HUDEP-2 (cell line): Measurements from ENCODE around the gene PARVB.

Source experiments
- DNase-seq, 76 experiments: peaks; one replicate each; lab custom pipeline; 2025; ENCODE audit not compliant: unreplicated experiment in 76 of 76; lab: John Stamatoyannopoulos, UW

PARVB gene

GRCh38 chr22:44084044-44084772 is 60.1 kb downstream of the PARVB start:
- DNase-seq, result no peak

DNA sequence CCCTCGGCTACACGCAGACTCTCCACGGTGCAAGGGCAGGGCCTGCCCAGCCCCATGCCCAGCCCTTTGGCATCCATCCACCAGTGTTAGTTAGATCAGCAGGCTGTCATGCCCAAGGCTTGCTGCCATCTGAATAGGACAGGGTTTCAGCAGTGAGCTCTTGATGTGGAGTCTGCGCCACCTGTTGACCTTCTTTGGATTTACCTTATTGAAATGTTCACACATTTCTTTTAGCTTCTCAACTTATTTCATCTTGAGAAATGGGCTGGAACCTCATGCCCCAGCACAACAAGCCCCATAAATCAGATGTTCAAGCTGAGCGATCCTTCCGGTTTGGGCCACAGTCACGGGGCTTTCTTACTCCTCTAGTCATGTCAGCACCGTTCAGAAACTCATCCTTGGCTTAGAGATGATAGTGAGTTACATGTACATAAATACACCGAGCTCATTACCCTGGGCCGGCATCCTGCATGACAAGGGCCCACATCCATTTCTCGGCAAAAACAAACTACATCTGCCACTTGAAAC is 61.7 kb downstream of the PARVB start:
- DNase-seq, result peak in 74 of 76 experiments; percentile 12 to 91 (median 83)

GRCh38 chr22:44086271-44087088 is 62.4 kb downstream of the PARVB start:
- DNase-seq, result no peak

GRCh38 chr22:44087089-44087430 is 63.0 kb downstream of the PARVB start:
- no peak for DNase-seq

- no peak for DNase-seq
Observed at GRCh38 chr22:44088976-44089570, 65.0 kb downstream of the PARVB start.

GRCh38 chr22:44089717-44090570 is 65.8 kb downstream of the PARVB start:
- DNase-seq, result no peak

DNA sequence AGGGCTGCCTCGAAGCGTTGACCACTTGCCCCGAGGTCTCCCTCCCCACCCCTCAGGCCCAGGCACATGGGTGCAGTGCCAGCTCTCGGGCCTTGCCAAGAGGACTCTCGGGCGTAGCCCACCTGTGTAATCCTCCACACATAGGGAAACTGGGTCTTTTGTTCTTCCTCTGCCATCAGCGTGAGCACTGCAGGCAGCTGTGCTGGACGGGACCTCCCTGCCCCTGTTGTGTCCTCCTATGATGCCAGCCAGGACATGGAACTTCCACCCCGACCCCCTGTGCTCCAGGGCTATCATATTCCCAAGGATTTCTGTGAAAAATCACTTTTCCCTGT is 66.4 kb downstream of the PARVB start:
- no peak for DNase-seq

DNA sequence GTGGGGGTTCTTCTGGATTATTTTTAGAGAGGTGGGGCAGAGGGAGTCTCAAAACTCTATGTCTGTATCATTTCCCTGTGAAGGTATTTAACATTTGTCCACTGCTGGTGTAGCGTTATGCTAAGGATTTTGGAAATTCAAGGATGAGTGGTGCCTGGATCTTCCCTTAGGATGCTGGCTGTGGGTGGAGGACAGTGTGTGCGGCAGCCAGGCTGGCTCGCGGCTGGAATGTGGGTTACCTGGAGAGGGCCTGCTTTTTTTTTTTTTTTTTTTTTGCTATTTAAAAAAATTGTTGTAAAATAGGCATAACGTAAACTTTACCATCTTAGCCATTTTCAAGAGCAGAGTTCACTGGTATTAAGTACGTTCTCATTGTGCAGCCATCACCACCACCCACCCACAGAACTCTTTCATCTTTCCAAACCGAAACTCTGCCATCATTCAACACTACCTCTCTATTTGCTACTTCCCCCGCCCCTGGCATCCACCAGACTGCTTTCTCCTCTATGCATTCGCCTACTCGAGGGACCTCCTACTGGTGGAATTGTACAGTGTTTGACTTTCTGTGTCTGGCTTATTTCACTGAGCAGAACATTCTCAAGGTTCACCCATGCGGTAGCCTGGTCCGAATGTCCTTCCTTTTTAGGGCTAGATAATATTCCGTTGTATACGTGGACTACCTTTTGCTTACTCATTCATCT is 67.1 kb downstream of the PARVB start:
- peak in 13 of 76 experiments; percentile 4 to 32 (median 11) for DNase-seq

DNA sequence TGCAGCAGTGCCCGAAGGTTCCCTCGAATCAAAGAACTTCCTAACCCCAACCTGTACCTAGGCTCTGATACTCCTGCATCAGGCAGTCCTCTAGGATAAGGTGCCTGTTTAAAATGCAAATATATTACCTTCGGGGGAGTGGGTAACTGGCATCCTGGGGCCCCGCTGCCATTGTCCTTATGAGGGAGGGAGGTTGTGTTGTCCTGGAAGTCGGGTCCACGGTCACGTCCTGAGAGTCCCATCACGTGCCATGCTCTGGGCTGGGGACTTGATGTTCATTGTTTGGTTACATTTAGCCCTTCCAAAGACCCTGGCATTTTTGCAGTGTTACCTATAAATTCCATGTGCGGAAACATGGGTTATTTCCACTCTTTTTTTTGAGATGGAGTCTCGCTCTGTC is 67.6 kb downstream of the PARVB start:
- DNase-seq, result no peak

DNA sequence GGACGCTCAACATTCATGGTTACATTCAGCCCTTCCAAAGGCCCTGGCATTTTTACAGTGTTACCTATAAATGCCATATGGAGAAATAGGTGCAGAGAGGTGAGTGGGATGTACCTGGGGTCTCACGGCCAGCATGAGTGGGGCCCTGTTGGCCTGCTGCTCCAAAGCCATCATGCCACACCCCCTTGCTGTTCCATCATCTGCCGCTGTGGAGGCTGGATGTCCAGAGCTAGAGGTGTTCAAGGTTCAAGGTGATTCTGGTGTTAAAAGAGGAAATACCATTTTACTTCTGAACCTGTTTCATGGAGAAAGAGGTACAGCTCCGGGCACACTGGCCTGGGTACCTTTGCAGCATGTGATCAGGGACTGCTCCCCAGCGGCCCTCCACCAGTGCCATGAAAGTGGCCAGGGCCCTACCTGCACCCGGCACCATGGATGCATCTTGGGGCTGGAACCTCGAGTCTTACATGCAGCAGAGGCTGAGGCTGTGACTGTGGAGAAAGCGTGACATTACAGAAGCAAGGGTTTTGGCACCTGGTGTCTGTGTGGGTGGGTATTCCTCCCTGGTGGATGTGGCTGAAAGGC is 68.6 kb downstream of the PARVB start:
- DNase-seq, result no peak

DNA sequence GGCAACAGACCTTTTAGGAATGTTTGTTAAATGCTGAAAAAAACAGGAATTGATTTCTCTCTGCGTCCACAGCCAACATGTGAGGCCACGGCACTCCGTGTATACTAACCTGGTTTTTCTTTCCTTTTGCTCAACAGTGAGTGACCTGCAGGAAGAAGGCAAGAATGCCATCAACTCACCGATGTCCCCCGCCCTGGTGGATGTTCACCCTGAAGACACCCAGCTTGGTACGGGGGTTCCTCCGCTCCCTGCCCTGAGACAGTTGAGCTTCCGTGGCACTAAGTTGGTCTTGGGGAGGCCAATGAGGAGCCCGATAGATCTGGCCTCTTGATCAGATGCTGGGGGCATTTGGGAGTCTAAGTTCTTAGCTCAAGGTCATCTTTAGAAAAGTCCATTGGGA is 69.7 kb downstream of the PARVB start:
- DNase-seq, result no peak

DNA sequence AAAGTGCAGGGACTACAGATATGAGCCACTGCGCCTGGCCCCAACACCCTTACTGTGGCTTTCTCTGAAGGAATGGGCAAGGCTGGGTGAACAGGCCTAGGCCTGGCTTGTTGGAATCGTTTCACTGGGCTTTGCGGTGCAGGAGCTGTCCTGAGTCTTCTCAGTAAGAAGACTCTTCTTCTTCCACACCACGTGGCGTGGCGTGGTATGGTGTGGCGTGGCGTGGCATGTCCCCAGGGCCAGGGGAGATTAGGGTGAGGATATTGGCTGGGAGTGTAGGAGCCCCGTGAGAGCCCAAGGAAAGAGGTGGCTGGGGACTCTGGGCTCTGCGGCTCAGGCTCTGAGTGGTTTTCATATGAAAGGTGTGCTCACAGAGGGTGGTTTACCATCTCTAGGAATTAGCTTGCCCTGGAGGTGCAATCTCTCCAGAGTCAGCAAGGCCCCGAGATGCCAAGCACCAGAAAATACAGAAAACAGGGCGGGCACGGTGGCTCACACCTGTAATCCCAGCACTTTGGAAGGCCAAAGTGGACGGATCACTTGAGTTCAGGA is 70.7 kb downstream of the PARVB start:
- no peak for DNase-seq

DNA sequence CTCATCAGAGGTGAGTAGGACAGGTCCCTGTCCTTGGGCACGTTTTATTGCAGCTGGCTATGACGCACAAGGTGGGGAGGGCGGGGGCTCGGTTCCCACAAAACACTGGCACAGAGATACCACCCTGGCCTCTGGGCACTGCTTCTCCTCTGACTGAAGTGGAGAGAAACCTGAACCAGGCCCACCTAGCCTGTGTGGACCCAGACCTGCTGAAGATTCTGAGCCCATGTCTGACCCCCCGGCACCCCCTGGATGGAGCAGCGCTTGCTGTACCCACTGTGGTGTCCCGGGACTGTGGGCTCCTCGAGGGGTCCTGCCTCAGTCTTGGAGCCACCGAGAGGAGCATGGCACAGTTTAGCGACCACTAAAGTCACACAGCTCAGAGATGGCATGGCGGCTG is 72.6 kb downstream of the PARVB start:
- DNase-seq, result no peak

- DNase-seq, result no peak
Observed at GRCh38 chr22:44097263-44098020, 73.3 kb downstream of the PARVB start.

DNA sequence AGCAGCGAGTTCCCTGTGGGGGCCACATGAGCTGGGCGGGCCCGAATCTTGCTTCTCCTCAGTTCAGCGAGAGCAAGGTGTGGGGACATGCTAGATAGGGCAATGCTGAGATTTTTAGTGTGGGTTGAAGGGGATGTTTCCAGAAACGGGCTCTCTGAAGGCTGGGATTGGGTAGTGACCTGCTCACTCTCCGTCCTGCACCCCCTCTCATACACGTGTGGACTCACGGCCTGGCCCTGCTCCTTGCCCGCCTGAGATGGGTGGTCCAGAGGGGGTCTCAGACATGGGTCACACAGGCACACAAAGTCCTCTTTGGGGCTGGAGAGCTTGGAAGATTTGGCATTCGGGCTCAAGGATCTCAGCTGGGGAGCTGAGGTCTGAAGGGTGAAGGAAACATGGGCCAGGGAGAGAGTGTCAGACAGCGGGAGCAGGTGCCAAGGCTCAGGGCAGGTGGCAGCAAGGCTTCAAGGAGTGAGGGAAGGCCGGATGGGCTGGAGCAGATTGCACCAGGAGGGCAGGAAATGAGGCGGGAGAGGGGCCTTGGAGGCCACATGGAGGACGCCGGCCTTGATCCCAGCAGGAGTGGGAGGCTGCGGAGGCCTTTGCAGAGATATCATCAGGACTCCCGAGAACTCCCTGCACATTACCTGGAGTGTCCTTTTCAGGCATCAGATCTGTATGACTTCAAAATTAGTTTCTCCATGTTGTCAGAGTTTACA is 74.1 kb downstream of the PARVB start:
- DNase-seq, result no peak

- DNase-seq, result no peak
Observed at GRCh38 chr22:44098966-44099530, 74.9 kb downstream of the PARVB start.

DNA sequence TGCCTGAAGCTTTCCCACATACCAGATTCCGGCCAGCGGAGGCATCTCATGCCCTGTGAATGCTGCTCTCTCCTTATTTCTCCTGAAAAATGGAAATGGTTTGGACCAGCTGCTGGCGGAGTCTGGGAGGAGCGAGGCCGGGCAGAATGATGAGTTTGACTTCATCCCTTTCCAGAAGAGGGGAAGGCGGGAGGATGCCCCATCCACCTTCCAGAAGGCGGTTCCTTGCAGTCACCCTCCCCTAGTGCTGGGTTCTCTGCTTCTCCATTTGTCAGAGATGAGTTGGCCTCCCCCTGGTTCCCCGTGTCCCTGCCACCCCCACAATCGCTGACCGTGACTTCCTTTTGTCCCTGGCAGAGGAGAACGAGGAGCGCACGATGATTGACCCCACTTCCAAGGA is 75.6 kb downstream of the PARVB start:
- DNase-seq, result no peak

DNA sequence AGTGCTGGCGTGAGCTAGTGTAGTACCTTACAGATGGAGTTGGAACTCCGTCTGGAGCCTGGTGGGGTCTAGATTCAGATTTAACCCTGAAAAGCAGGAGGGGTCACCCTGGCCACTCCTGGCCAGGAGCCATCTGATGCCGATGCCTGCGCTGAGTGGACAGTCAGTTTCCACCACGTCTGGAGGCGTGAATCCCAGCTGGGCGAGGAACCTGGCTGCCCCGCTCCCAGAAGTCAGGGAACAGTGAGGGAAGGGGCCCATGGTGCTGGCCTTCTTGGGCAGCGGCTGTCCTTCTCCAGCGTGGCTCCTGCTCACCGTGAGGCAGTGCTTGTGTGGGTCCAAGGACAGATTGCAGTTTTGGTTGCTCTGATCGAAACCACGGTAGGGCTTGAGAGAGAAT is 76.3 kb downstream of the PARVB start:
- DNase-seq, result no peak
